ENCODE measurements around the gene M1AP.
A peak's percentile ranks its signal among the peaks of the same experiment; 100 is the strongest.

M1AP gene

GRCh38 chr2:74584088-74584645 lies 64.0 kb downstream of the M1AP start:
- Histone ChIP-seq H3K9me3 (ENCODE audit: control insufficient read depth in 2 of 2, low read length in 2 of 2) (no peaks in the 10 kb centered on the region), H3K27me3 (ENCODE audit: control insufficient read depth in 2 of 2, insufficient read depth in 2 of 2, low read length in 2 of 2) (no peaks in the 10 kb centered on the region), H3K36me3 (ENCODE audit: control insufficient read depth in 2 of 2, insufficient read depth in 2 of 2, low read length in 2 of 2) (no peaks in the 10 kb centered on the region), H3K4me3 (ENCODE audit: low read length in 2 of 2) (no peak overlapping the region), H3K27ac (ENCODE audit: low read depth in 2 of 2, low read length in 2 of 2) (no peak overlapping the region), H3K9ac (ENCODE audit: low read depth in 1 of 2, low read length in 2 of 2) (no peak overlapping the region), H3K4me1 (ENCODE audit: control insufficient read depth in 2 of 2, insufficient read depth in 2 of 2, low read length in 2 of 2) (no peaks in the 10 kb centered on the region)

DNA sequence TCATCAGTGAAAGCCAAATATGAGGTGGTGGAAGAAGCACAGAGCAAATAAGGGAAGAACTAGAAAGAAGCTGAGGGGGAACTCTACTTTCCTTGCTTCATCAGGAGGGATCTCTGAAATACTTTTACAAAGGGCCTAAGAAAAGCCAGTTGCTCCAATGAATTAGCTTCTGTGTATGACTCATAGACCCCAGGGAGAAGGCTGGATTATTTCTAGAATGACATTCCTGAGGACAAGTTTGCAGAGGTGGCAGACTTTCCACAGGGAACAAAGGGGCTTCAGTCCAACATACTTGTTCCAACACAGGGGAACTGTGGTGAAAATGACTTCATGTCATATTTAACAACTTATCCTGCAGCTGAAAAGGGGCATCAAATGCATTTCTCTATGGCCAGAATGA lies 64.6 kb downstream of the M1AP start:
- H3K4me3 ChIP-seq (ENCODE audit: low read length in 2 of 2), result no peak overlapping the region
- H3K36me3 ChIP-seq (ENCODE audit: control insufficient read depth in 2 of 2, insufficient read depth in 2 of 2, low read length in 2 of 2), result no peaks in the 10 kb centered on the region

GRCh38 chr2:74582184-74582583 lies 65.9 kb downstream of the M1AP start:
- no peaks in the 10 kb centered on the region for H3K36me3 ChIP-seq (ENCODE audit: control insufficient read depth in 2 of 2, insufficient read depth in 2 of 2, low read length in 2 of 2)
- H3K27me3 ChIP-seq (ENCODE audit: control insufficient read depth in 2 of 2, insufficient read depth in 2 of 2, low read length in 2 of 2), result no peaks in the 10 kb centered on the region
- H3K9ac ChIP-seq (ENCODE audit: low read depth in 1 of 2, low read length in 2 of 2), result no peak overlapping the region
- no peaks in the 10 kb centered on the region for H3K9me3 ChIP-seq (ENCODE audit: control insufficient read depth in 2 of 2, low read length in 2 of 2)
- H3K4me3 ChIP-seq (ENCODE audit: low read length in 2 of 2), result no peak overlapping the region
- no peaks in the 10 kb centered on the region for H3K4me1 ChIP-seq (ENCODE audit: control insufficient read depth in 2 of 2, insufficient read depth in 2 of 2, low read length in 2 of 2)
- no peak overlapping the region for H3K27ac ChIP-seq (ENCODE audit: low read depth in 2 of 2, low read length in 2 of 2)

More for the DNA sequence above, 64.6 kb downstream of the M1AP start:
- H3K27me3 ChIP-seq (ENCODE audit: control insufficient read depth in 2 of 2, insufficient read depth in 2 of 2, low read length in 2 of 2), result no peaks in the 10 kb centered on the region
- H3K9me3 ChIP-seq (ENCODE audit: control insufficient read depth in 2 of 2, low read length in 2 of 2), result no peaks in the 10 kb centered on the region
- H3K4me1 ChIP-seq (ENCODE audit: control insufficient read depth in 2 of 2, insufficient read depth in 2 of 2, low read length in 2 of 2), result no peaks in the 10 kb centered on the region
- H3K27ac ChIP-seq (ENCODE audit: low read depth in 2 of 2, low read length in 2 of 2), result no peak overlapping the region
- H3K9ac ChIP-seq (ENCODE audit: low read depth in 1 of 2, low read length in 2 of 2), result no peak overlapping the region

DNA sequence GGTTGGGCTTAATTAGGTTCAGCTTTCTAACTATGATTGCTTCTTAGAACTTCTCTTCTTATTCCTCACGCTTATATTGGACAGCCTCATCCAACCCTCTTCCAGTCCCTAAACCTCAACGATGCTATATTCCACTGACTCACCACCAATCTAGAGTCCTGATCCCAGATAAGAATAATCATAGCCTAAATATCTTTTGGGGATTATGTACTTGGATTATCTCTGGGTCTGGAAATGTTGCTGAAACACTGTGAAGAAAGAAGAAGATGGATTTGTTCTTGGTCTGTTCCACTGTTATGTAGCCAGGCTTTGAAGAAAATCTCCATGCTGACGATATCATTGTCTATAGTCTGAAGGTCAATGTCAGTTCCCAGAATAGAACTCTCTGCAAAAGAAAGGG lies 66.7 kb downstream of the M1AP start:
- no peaks in the 10 kb centered on the region for H3K27me3 ChIP-seq (ENCODE audit: control insufficient read depth in 2 of 2, insufficient read depth in 2 of 2, low read length in 2 of 2)
- H3K27ac ChIP-seq (ENCODE audit: low read depth in 2 of 2, low read length in 2 of 2), result no peak overlapping the region
- H3K9me3 ChIP-seq (ENCODE audit: control insufficient read depth in 2 of 2, low read length in 2 of 2), result no peaks in the 10 kb centered on the region
- H3K36me3 ChIP-seq (ENCODE audit: control insufficient read depth in 2 of 2, insufficient read depth in 2 of 2, low read length in 2 of 2), result no peaks in the 10 kb centered on the region
- H3K4me3 ChIP-seq (ENCODE audit: low read length in 2 of 2), result no peak overlapping the region
- H3K4me1 ChIP-seq (ENCODE audit: control insufficient read depth in 2 of 2, insufficient read depth in 2 of 2, low read length in 2 of 2), result no peaks in the 10 kb centered on the region
- no peak overlapping the region for H3K9ac ChIP-seq (ENCODE audit: low read depth in 1 of 2, low read length in 2 of 2)

- Histone ChIP-seq H3K4me1 (ENCODE audit: control insufficient read depth in 2 of 2, insufficient read depth in 2 of 2, low read length in 2 of 2) (no peaks in the 10 kb centered on the region), H3K9ac (ENCODE audit: low read depth in 1 of 2, low read length in 2 of 2) (no peak overlapping the region), H3K9me3 (ENCODE audit: control insufficient read depth in 2 of 2, low read length in 2 of 2) (no peaks in the 10 kb centered on the region), H3K27ac (ENCODE audit: low read depth in 2 of 2, low read length in 2 of 2) (no peak overlapping the region), H3K27me3 (ENCODE audit: control insufficient read depth in 2 of 2, insufficient read depth in 2 of 2, low read length in 2 of 2) (no peaks in the 10 kb centered on the region), H3K4me3 (ENCODE audit: low read length in 2 of 2) (no peak overlapping the region), H3K36me3 (ENCODE audit: control insufficient read depth in 2 of 2, insufficient read depth in 2 of 2, low read length in 2 of 2) (no peaks in the 10 kb centered on the region)
Observed at GRCh38 chr2:74578408-74578807, 69.7 kb downstream of the M1AP start.

GRCh38 chr2:74577448-74577847 lies 70.7 kb downstream of the M1AP start:
- H3K27ac ChIP-seq (ENCODE audit: low read depth in 2 of 2, low read length in 2 of 2), result peak overlapping the region; percentile 19 to 46

DNA sequence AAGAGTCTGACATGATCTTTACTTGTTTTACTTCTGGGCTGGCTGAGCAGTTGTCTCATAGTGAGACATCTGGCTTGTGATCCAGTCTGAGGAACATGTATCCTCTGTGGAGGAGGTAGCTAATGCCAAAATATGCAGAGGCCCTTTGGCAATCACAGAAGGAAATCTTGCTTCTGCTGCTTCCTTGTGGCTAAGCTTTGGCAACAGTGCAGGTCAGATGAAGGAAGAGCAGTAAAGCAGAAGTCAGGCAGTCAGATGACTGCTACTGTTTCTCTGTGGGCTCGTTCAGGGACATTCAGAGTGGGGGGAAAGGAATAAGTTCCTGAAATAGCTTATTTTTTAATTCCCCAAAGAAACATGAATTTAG lies 71.3 kb downstream of the M1AP start:
- Histone ChIP-seq H3K9me3 (ENCODE audit: control insufficient read depth in 2 of 2, low read length in 2 of 2) (no peaks in the 10 kb centered on the region), H3K4me3 (ENCODE audit: low read length in 2 of 2) (no peak overlapping the region), H3K36me3 (ENCODE audit: control insufficient read depth in 2 of 2, insufficient read depth in 2 of 2, low read length in 2 of 2) (no peaks in the 10 kb centered on the region), H3K9ac (ENCODE audit: low read depth in 1 of 2, low read length in 2 of 2) (no peak overlapping the region), H3K4me1 (ENCODE audit: control insufficient read depth in 2 of 2, insufficient read depth in 2 of 2, low read length in 2 of 2) (no peaks in the 10 kb centered on the region), H3K27me3 (ENCODE audit: control insufficient read depth in 2 of 2, insufficient read depth in 2 of 2, low read length in 2 of 2) (no peaks in the 10 kb centered on the region), H3K27ac (ENCODE audit: low read depth in 2 of 2, low read length in 2 of 2) (peak overlapping the region; percentile 19 to 46)

More at GRCh38 chr2:74577448-74577847, 70.7 kb downstream of the M1AP start:
- Histone ChIP-seq H3K9me3 (ENCODE audit: control insufficient read depth in 2 of 2, low read length in 2 of 2) (no peaks in the 10 kb centered on the region), H3K9ac (ENCODE audit: low read depth in 1 of 2, low read length in 2 of 2) (no peak overlapping the region), H3K4me1 (ENCODE audit: control insufficient read depth in 2 of 2, insufficient read depth in 2 of 2, low read length in 2 of 2) (no peaks in the 10 kb centered on the region), H3K27me3 (ENCODE audit: control insufficient read depth in 2 of 2, insufficient read depth in 2 of 2, low read length in 2 of 2) (no peaks in the 10 kb centered on the region), H3K36me3 (ENCODE audit: control insufficient read depth in 2 of 2, insufficient read depth in 2 of 2, low read length in 2 of 2) (no peaks in the 10 kb centered on the region), H3K4me3 (ENCODE audit: low read length in 2 of 2) (no peak overlapping the region)

DNA sequence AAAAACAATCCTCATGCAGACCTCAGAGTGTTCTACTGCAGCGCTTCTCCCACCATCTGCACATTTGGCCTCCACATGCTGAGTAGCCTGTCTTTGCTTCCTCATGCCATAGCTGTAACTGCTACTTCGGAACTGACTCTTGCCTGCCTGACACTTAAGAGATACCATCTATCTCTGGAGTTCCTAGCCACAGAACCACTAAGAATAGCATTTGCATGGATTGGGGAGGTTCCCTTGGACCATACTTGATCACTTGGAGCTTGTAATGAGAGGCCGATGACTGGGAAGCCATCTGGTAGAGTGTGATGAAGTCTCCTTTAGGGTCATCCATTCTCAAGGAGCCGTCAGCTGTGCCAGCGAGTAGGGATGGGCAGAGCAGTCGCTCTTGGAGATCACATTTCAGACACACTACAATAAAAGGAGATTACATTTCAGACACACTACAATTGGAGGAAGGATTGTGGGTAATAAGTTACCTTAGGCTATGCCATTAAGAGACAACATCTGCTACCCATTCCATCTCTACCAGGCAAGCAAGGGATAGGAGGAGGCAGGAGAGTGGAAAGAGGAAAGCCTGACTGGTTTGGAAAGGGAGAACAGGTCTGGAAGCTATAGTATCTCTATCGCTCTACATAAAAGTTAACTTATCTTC lies 71.8 kb downstream of the M1AP start:
- Histone ChIP-seq H3K27me3 (ENCODE audit: control insufficient read depth in 2 of 2, insufficient read depth in 2 of 2, low read length in 2 of 2) (no peaks in the 10 kb centered on the region), H3K9me3 (ENCODE audit: control insufficient read depth in 2 of 2, low read length in 2 of 2) (no peaks in the 10 kb centered on the region), H3K27ac (ENCODE audit: low read depth in 2 of 2, low read length in 2 of 2) (peak overlapping the region; percentile 6 to 19), H3K4me1 (ENCODE audit: control insufficient read depth in 2 of 2, insufficient read depth in 2 of 2, low read length in 2 of 2) (no peaks in the 10 kb centered on the region), H3K4me3 (ENCODE audit: low read length in 2 of 2) (no peak overlapping the region), H3K36me3 (ENCODE audit: control insufficient read depth in 2 of 2, insufficient read depth in 2 of 2, low read length in 2 of 2) (no peaks in the 10 kb centered on the region), H3K9ac (ENCODE audit: low read depth in 1 of 2, low read length in 2 of 2) (no peak overlapping the region)

DNA sequence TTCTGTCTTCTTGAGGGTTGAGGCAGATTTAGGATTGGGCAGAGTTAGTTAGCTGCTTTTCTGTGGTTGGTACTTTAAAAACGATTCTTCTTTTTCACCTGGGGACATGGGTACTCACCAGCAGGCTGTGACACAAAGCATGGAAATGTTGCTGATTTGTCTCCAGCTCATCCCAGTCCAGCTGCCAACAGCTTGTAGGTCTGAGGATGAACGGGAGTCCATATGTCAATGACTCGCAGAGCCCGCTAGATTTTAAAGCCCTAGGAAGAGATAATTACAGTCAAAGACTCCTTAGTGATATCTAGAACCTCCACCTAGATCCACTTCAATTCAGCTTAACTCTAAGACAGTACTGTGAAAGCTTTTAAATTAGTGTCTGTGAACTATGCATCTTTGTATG lies 72.8 kb downstream of the M1AP start:
- no peaks in the 10 kb centered on the region for H3K36me3 ChIP-seq (ENCODE audit: control insufficient read depth in 2 of 2, insufficient read depth in 2 of 2, low read length in 2 of 2)
- no peak overlapping the region for H3K9ac ChIP-seq (ENCODE audit: low read depth in 1 of 2, low read length in 2 of 2)
- no peaks in the 10 kb centered on the region for H3K27me3 ChIP-seq (ENCODE audit: control insufficient read depth in 2 of 2, insufficient read depth in 2 of 2, low read length in 2 of 2)
- no peaks in the 10 kb centered on the region for H3K4me1 ChIP-seq (ENCODE audit: control insufficient read depth in 2 of 2, insufficient read depth in 2 of 2, low read length in 2 of 2)
- H3K27ac ChIP-seq (ENCODE audit: low read depth in 2 of 2, low read length in 2 of 2), result no peak overlapping the region
- no peak overlapping the region for H3K4me3 ChIP-seq (ENCODE audit: low read length in 2 of 2)
- no peaks in the 10 kb centered on the region for H3K9me3 ChIP-seq (ENCODE audit: control insufficient read depth in 2 of 2, low read length in 2 of 2)

GRCh38 chr2:74573747-74574562 lies 74.2 kb downstream of the M1AP start:
- Histone ChIP-seq H3K27me3 (ENCODE audit: control insufficient read depth in 2 of 2, insufficient read depth in 2 of 2, low read length in 2 of 2) (no peaks in the 10 kb centered on the region), H3K9me3 (ENCODE audit: control insufficient read depth in 2 of 2, low read length in 2 of 2) (no peaks in the 10 kb centered on the region), H3K36me3 (ENCODE audit: control insufficient read depth in 2 of 2, insufficient read depth in 2 of 2, low read length in 2 of 2) (no peaks in the 10 kb centered on the region), H3K4me3 (ENCODE audit: low read length in 2 of 2) (no peak overlapping the region), H3K9ac (ENCODE audit: low read depth in 1 of 2, low read length in 2 of 2) (no peak overlapping the region), H3K27ac (ENCODE audit: low read depth in 2 of 2, low read length in 2 of 2) (peak overlapping the region in 1 of 2 donors; percentile 3), H3K4me1 (ENCODE audit: control insufficient read depth in 2 of 2, insufficient read depth in 2 of 2, low read length in 2 of 2) (no peaks in the 10 kb centered on the region)

All from mucosa of rectum (tissue), 2 donors.